HTERT RPE-1 (cell line): ENCODE measurements around the gene SLC25A47.
"Not testable (repeated sequence)": the region's sequence is repeated elsewhere in the genome, so short reads cannot be mapped to it uniquely, and the experiment has no call there.

ENCODE experiments used
- in situ Hi-C: fragments of 300-500 bp; cut with MboI; formaldehyde crosslinking; loops from 4 replicates; pipeline ENCODE4 v1.14.3; 2020; ENCODE audit warnings: low sequenced_read_pairs

Gene SLC25A47

GRCh38 chr14:100323121-100323941 is at the start of gene SLC25A47:
Gene SLC25A47 (plus strand): TSS chr14:100323339. CDS start chr14:100323415, 76 bp downstream.
- in situ Hi-C loops: no loop called here

DNA sequence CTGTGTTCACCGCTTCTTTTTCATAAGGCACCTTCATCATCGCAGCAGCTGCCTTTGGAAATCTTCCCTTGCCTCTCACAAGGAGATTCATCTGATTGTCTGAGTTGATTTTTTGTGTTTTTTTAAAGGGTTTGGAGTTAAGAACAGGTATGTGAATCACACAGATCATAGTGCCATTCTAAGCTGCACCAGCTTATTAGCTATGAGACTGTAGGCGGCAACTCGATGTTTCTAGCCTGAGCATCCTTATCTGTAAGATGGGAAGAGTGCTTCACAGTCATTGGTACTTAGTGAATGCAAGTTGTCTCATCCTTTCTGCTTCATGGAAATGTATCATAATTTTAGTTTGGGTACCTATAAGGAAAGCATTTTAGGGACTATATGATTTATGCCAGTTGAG is 48.9 kb upstream of the SLC25A47 start:
- in situ Hi-C loops: no loop called here

DNA sequence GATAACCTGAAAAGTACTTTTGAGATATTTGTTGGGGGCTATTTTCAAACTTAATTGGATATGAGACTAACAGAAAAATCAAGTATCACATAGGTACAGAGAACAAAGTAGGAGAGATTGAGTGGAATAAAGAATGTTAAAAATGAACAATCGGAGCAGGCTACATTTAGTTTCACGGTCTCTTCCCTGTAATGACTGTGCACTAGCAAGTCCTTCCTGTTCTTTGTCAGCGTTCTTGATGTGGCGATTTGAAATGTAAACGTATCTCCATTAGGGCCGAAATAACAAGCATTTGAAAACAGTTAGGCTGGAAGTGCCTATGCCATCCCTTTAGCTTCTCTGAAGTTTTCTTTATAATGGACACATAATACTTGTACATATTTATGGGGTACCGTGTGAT is 47.9 kb upstream of the SLC25A47 start:
- in situ Hi-C loops: no loop called here

GRCh38 chr14:100278702-100279101 is 44.4 kb upstream of the SLC25A47 start:
- in situ Hi-C loops: no loop called here

DNA sequence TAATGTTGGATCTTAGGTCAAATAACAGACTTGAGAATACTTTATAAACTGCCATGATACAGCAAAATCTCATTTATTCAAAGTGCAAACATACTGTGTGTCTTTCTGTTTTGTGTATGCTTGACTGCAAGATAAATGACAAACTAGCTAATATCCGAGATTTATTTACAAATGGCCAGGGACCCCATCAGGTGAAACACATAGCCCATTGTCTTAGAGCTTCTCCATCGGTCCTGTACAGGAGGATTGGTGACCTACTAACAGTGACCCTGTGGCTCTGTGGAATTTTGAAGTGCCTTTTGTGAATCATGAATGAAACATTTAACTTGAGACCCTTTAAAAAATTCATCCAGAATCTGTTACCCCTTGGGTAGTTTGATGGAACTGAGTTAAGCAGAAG is 44.0 kb upstream of the SLC25A47 start:
- in situ Hi-C loops: no loop called here

- in situ Hi-C loops: no loop called here
These were observed 43.6 kb upstream of the SLC25A47 start for GRCh38 chr14:100279563-100279962.

GRCh38 chr14:100281286-100282082 is 41.7 kb upstream of the SLC25A47 start:
- in situ Hi-C loops: no loop called here

DNA sequence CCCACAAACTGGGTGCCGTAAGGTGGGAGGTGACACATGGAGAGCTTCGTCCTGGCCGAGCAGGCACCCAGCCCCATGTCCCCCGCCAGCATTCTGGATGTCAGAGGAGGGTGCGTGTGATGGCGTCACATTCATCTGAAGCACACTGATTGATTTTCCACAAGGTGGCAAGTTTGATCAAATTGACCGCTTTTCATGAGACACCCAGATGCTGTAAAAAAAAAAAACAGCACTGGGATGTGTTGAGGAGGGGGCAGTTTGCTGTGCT is 41.1 kb upstream of the SLC25A47 start:
- in situ Hi-C loops: no loop called here

- in situ Hi-C loops: no loop called here
These were observed 40.2 kb upstream of the SLC25A47 start for GRCh38 chr14:100282766-100283419.

GRCh38 chr14:100283436-100283835 is 39.7 kb upstream of the SLC25A47 start:
- in situ Hi-C loops: not testable (repeated sequence)

- in situ Hi-C loops: no loop called here
These were observed 38.9 kb upstream of the SLC25A47 start for GRCh38 chr14:100283984-100284881.

DNA sequence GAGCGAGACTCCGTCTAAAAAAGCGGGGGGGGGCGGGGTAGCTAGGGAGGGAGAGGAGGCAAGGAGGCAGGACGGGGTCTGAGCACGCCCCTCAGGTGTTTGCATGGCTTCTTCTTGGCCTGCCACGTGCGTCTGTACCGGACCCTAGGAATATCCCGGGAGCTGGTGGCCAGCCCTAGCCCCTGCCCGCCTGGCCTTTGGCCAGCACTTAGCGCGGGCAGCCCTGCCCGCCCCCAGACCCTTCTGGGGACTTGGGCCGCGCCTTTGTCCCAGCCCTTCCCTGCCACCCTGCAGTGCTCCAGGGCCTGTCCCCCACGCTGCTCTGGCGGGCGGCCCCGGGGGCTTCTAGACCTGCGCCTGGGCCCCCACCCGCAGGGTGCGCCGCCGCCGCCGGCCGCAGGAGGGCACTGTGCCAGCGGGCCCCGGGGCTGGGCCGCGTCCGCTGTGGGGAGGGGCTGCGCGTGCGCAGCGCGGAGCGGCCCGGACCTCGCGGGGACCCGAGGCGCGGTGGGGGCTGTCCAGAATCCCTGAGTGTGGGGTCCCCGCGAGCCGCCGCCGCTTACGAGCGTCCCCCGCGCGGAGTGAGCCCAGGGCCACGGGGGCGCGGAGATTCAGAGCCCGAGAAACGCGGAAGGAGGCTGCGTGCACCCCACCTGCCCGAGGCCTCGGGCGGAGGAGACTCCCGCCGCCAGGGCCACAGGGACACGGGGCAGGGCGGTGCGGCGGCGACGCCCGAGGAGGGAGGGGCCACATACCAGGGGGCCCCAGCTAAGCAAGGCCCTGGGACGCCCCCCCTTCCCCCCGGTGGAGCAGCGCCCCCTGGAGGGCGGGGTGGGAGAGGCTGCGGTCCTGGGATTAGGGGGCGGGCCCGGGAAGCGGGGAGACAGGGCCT is 37.9 kb upstream of the SLC25A47 start:
- in situ Hi-C loops: no loop called here

DNA sequence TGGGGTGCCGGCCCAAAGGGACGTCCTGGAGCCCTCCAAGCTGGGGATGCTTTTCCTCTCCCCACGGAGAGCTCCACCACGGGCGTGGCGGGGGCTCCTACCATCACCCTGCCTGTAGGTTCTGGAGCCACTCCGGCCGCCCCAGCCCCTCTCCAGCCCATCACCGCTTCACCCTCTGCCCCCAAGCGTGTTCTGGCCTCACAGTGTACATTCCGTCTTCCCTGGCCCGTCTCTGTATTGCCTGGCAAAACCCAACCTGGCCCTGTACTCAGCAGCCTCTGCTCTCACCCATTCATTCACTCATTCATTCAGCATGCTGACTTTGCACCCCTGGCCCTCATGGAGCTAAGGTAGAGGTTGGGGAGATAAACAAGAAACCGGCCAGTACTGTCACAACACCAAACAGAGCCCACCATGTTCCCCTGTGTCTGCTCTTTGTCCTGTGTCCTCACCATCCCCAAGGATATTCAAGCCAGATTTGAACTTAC is 37.2 kb upstream of the SLC25A47 start:
- in situ Hi-C loops: no loop called here

DNA sequence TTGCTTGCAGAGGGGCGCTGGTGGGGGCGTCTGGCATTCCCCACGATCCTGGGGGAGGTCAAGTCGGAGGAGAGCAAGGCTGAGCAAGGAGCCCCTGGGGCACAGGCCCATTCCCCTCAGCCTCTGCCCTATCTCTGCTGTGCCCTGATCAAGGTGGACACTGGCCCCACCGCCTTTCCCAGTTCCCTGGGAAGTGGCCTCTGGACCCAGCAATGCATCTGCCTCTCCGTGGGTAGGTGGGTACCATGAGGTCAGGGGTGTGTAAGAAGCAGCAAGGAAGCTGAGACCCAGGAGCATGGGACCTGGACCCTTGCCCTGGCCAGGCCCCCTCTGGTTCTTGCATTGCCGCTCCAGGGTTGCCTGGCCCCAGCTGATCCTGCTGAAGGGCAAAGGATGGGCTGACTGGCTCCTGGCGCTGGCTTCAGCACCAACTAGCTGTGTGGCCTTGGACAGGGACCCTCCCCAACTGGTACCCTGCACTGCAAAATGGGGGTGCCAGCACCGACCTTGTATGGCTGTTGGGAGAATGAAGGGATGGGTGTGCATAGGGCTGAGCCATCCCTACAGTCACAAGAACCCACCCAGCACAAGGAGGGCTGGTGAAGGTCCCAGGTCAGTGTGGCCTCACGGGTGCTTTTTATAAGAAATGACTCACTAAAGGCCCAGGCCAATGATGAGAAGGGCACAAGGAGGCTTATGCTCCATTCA is 36.5 kb upstream of the SLC25A47 start:
- in situ Hi-C loops: no loop called here

GRCh38 chr14:100287202-100287997 is 35.7 kb upstream of the SLC25A47 start:
- in situ Hi-C loops: no loop called here

DNA sequence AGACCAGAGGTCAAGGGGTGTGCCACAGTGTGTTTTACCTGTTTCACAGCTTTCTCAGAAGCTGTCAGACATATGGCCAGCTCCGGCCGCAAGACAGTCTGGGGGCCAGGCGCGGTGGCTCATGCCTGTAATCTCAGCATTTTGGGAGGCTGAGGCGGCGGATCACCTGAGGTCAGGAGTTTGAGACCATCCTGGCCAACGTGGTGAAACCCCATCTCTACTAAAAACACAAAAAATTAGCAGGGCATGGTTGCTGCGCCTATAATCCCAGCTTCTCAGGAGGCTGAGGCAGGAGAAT is 35.2 kb upstream of the SLC25A47 start:
- in situ Hi-C loops: not testable (repeated sequence)

GRCh38 chr14:100288382-100289185 is 34.6 kb upstream of the SLC25A47 start:
- in situ Hi-C loops: no loop called here
